Keratinocyte (primary cell): Measurements from ENCODE around the gene HINT1.

Source experiments
- CTCF ChIP-seq, 3 experiments: IDR thresholded peaks in 1 of 3; conservative IDR thresholded peaks in 1 of 3; optimal IDR thresholded peaks in 1 of 3; 2 replicates in 2 of 3; 3 replicates in 1 of 3; pipeline versions ENCODE3 to v1.5.1; 2011; ENCODE audit warnings: low read length in 3 of 3, mild to moderate bottlenecking in 3 of 3, moderate library complexity in 2 of 3, control low read depth in 1 of 3, inconsistent platforms in 1 of 3; ENCODE audit not compliant: insufficient read depth in 2 of 3; ENCODE audit errors: extremely low read depth in 1 of 3
- EZH2 ChIP-seq: IDR thresholded peaks from one replicate; pipeline ENCODE4 v1.6.1; 2012; ENCODE audit warnings: inconsistent platforms, mild to moderate bottlenecking, low read length, moderate library complexity

DNA sequence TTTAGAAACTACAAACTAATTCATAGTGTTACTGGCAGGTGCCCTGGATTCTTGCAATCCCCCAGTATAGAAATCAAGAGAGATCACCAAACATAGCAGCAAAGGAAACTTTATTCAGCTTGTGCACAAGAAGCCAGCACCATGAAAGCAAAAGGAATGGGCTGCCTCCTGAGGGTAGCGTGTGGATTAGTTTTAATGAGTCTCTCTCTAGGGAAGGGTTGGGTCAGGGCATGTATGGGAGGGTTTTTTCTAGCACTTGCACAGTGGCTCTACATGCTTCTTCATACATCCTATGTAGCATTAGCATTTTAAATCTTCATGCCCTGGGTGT lies 44.1 kb upstream of the HINT1 start:
- TF ChIP-seq CTCF (optimal IDR thresholded peaks at IDR 0.05 in 1 of 3, IDR thresholded peaks at IDR 0.05 in 1 of 3, conservative IDR thresholded peaks at IDR 0.05 in 1 of 3; ENCODE audit: extremely low read depth in 1 of 3, insufficient read depth in 2 of 3, low read length in 3 of 3) (no peak), EZH2 (no peak)
